ENCODE measurements around the gene BEX4. TPM values are rescaled to one million over a fixed set of nuclear protein-coding genes. Genes with fewer than 3 reads are reported as not detected.

BEX4 gene
- total RNA-seq (2013): 18.5 TPM
- polyA plus RNA-seq (10 to 100 TPM; 17.6 to 33.5 (median 28.6) TPM), polyA minus RNA-seq (3.7 and 7.4 TPM in 2 replicates), total RNA-seq (3.0 to 18.8 (median 14.0) reads per million in 11 experiments)

- under 1% methylated on average over 30 of the region's 45 CpGs for WGBS (ENCODE audit: insufficient coverage)
- peak; percentile 68 to 80 (median 72) for DNase-seq
- peak within 1 kb of the TSS; percentile 78 to 84 for H3K4me3 Mint-ChIP-seq
- peaks cover 1 to 10% (median 3%) of the 10 kb centered on the region in 3 donors for H3K27me3 Mint-ChIP-seq (ENCODE audit: low read depth in 3 of 3)
- H3K9me3 ChIP-seq (replicated peaks in 1 of 2; ENCODE audit: control insufficient read depth in 1 of 2, insufficient read depth in 1 of 2, low read length in 2 of 2): no peaks in the 10 kb centered on the region
- peak within 1 kb of the TSS; percentile 38 to 80 for H3K27ac ChIP-seq (ENCODE audit: low read depth in 1 of 2, low read length in 2 of 2)
- H3K36me3 ChIP-seq (replicated peaks in 1 of 2; ENCODE audit: control insufficient read depth in 1 of 2, insufficient read depth in 2 of 2, low read length in 2 of 2): no peaks in the 10 kb centered on the region
- H4K20me1 ChIP-seq (ENCODE audit: insufficient read depth, low read length): no peaks in the 10 kb centered on the region
- TF ChIP-seq CTCF (IDR thresholded peaks at IDR 0.05): no peak
- intact Hi-C loops (cut with micrococcal nuclease): no loop called here
- H3K4me2 ChIP-seq (replicated peaks; ENCODE audit: extremely low read depth, low read length, poor library complexity, severe bottlenecking): peak within 1 kb of the TSS; percentile 74
- peaks cover 2 to 3% of the 10 kb centered on the region in 2 donors for H3K36me3 Mint-ChIP-seq
- no peaks in the 10 kb centered on the region for H3K79me2 ChIP-seq (ENCODE audit: insufficient read depth, low read length)
- peak within 1 kb of the TSS; percentile 65 to 96 (median 87) for H3K27ac Mint-ChIP-seq
- H2AFZ ChIP-seq (ENCODE audit: insufficient read depth, low read depth, low read length, poor library complexity, severe bottlenecking): peak within 1 kb of the TSS; percentile 74
- H3K9ac ChIP-seq (ENCODE audit: insufficient read depth, low read length, poor library complexity, severe bottlenecking): peak within 1 kb of the TSS; percentile 84
- H3K4me1 ChIP-seq (ENCODE audit: control insufficient read depth in 1 of 2, insufficient read depth in 2 of 2, low read length in 2 of 2): peaks cover 0 to 8% of the 10 kb centered on the region in 2 donors
- H3K4me3 ChIP-seq (replicated peaks in 1 of 3; ENCODE audit: low read depth in 2 of 3, low read length in 3 of 3): peak within 1 kb of the TSS; percentile 64 to 75 (median 69)
- peaks cover 8% of the 10 kb centered on the region for H3K4me1 Mint-ChIP-seq
- no peaks in the 10 kb centered on the region for H3K27me3 ChIP-seq (ENCODE audit: control insufficient read depth in 2 of 2, insufficient read depth in 2 of 2, low read length in 2 of 2)
- H3K9me3 Mint-ChIP-seq: peaks cover 0 to 3% (median 0%) of the 10 kb centered on the region in 7 donors
These were observed at the start of gene BEX4 for GRCh38 chrX:103214870-103215424. Gene BEX4, plus strand, starts transcription at chrX:103215108. Its CDS starts 1,046 bp downstream, at chrX:103216154.

DNA sequence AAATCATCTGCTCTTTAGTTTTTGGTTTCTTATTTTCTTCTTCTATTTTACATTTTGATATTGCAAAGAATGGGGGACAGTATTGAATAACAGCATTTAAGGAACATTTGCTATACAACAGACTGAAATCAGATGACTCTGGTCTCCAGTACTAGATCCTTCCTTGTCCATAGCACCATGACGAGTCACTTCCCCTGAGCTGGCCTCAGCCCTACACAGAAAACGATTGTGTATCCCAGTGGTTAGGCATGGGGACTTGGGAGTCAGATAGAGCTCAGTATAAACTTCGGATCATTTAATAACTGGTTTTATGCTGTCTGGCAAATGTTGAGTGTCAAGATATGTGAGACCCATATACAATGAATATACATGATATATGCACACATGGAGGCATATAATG is 44.7 kb upstream of the BEX4 start:
- no CpG with 5 or more reads among the region's 3 CpGs for WGBS (ENCODE audit: insufficient coverage)
- Histone ChIP-seq H2AFZ (ENCODE audit: insufficient read depth, low read depth, low read length, poor library complexity, severe bottlenecking) (no peak overlapping the region), H3K4me1 (ENCODE audit: control insufficient read depth in 1 of 2, insufficient read depth in 2 of 2, low read length in 2 of 2) (no peaks in the 10 kb centered on the region), H3K27ac (ENCODE audit: low read depth in 1 of 2, low read length in 2 of 2) (no peak overlapping the region), H3K27me3 (ENCODE audit: control insufficient read depth in 2 of 2, insufficient read depth in 2 of 2, low read length in 2 of 2) (no peaks in the 10 kb centered on the region), H3K9me3 (replicated peaks in 1 of 2; ENCODE audit: control insufficient read depth in 1 of 2, insufficient read depth in 1 of 2, low read length in 2 of 2) (no peaks in the 10 kb centered on the region), H3K4me2 (replicated peaks; ENCODE audit: extremely low read depth, low read length, poor library complexity, severe bottlenecking) (no peak overlapping the region), H3K4me3 (replicated peaks in 1 of 3; ENCODE audit: low read depth in 2 of 3, low read length in 3 of 3) (no peak overlapping the region), H3K79me2 (ENCODE audit: insufficient read depth, low read length) (no peaks in the 10 kb centered on the region), H3K36me3 (replicated peaks in 1 of 2; ENCODE audit: control insufficient read depth in 1 of 2, insufficient read depth in 2 of 2, low read length in 2 of 2) (no peaks in the 10 kb centered on the region), H4K20me1 (ENCODE audit: insufficient read depth, low read length) (no peaks in the 10 kb centered on the region), H3K9ac (ENCODE audit: insufficient read depth, low read length, poor library complexity, severe bottlenecking) (no peak overlapping the region)
- no peak for TF ChIP-seq CTCF (IDR thresholded peaks at IDR 0.05)
- no peak for DNase-seq
- no peak overlapping the region for H3K4me3 Mint-ChIP-seq
- intact Hi-C loops (cut with micrococcal nuclease): no loop called here
- peaks cover 0 to 2% (median 0%) of the 10 kb centered on the region in 7 donors for H3K9me3 Mint-ChIP-seq
- no peak overlapping the region for H3K27ac Mint-ChIP-seq
- no peaks in the 10 kb centered on the region for H3K36me3 Mint-ChIP-seq
- no peaks in the 10 kb centered on the region for H3K4me1 Mint-ChIP-seq
- H3K27me3 Mint-ChIP-seq (ENCODE audit: low read depth in 3 of 3): peaks cover 0 to 7% (median 2%) of the 10 kb centered on the region in 3 donors

Measured in CD14-positive monocyte (primary cell).